ENCODE results near the gene ENPP7. TPM values are rescaled to one million over a fixed set of nuclear protein-coding genes. Genes with fewer than 3 reads are reported as not detected.

The ENPP7 gene
- total RNA-seq, 4 donors from 2014 or later: not detected

DNA sequence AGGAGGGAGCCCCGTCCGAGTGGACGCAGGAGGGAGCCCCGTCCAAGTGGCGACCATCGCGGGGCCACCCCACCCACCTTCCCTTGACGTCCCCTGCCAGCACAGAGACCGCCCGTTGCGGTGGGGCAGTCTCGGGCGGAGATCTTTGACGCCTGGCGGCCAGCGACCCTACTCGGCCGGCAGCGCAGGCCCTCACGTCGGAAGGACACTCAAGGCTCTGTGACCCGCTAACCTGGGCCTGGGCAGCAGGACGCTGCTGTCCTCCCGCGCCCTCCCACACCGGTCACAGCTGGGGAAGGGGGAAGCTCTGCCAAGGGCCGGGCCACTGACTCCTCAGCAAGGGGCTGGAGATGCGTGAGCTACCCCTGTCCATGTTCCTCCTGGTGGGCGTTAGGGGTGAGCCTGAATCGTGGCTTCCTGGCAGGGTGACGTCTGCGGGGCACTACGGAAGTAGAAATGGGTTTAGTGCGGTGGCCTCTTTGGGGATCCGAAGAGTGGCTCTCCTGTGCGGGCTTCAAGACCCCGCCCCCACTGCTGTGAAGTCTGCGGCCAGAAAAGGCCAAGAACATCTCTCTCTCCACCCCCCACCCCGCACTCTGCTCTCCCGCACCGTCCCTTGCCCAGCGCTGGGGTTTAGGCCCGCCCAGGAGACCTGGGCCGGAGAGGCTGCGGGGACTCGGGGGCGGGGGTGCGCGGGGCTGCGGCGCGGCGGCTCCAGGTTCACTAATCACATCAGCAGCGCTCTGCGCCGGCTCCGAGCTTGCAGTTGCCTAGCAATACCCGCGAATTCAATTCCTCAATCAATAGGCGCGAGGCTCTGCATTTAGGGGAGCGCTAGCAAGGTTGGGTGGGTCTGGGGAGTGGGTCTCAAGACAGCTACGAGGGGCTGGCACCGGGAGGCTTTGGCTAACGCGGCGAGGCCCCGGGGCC is 60.3 kb downstream of the ENPP7 start:
- no peak overlapping the region for H3K27ac ChIP-seq
- 2 to 3% methylated on average over 13 to 15 of the region's 68 CpGs for WGBS, 2 donors
- peaks cover 37% of the 10 kb centered on the region for H3K27me3 ChIP-seq
- no peak overlapping the region for H3K4me3 ChIP-seq (replicated peaks in 1 of 3)
- H3K4me1 ChIP-seq: peaks cover 6 to 12% of the 10 kb centered on the region in 2 donors
- H3K36me3 ChIP-seq: no peaks in the 10 kb centered on the region
- intact Hi-C loops (cut with DNase I): no loop called here
- no peak for DNase-seq
- TF ChIP-seq POLR2A (IDR thresholded peaks at IDR 0.05): no peak
- TF ChIP-seq, protein P1, sequence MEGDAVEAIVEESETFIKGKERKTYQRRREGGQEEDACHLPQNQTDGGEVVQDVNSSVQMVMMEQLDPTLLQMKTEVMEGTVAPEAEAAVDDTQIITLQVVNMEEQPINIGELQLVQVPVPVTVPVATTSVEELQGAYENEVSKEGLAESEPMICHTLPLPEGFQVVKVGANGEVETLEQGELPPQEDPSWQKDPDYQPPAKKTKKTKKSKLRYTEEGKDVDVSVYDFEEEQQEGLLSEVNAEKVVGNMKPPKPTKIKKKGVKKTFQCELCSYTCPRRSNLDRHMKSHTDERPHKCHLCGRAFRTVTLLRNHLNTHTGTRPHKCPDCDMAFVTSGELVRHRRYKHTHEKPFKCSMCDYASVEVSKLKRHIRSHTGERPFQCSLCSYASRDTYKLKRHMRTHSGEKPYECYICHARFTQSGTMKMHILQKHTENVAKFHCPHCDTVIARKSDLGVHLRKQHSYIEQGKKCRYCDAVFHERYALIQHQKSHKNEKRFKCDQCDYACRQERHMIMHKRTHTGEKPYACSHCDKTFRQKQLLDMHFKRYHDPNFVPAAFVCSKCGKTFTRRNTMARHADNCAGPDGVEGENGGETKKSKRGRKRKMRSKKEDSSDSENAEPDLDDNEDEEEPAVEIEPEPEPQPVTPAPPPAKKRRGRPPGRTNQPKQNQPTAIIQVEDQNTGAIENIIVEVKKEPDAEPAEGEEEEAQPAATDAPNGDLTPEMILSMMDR (IDR thresholded peaks at IDR 0.05): no peak
- H3K9me3 ChIP-seq: no peaks in the 10 kb centered on the region

DNA sequence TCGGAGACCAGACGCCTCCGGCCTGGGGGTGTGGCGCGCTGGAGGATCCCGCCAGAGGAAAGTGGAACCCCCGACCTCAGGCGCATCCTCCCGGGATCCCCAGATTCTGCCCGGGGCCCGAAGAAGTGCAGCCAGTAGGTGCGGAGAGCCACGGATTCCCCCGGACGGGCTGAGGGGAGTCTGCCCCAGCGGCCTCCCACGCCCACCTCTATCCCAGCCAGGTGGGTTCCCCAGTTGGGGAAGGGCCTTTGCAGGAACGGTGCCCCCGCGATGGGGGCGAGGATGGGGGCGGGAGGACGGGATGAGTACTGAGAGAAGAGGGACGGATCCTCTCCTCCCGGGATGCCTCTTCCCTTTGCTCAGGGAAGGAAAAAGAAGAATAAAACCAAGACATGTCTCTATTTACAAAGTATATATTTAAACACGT is 61.0 kb downstream of the ENPP7 start:
- Histone ChIP-seq H3K9me3 (no peaks in the 10 kb centered on the region), H3K4me1 (peaks cover 10 to 16% of the 10 kb centered on the region in 2 donors), H3K27ac (no peak overlapping the region), H3K4me3 (replicated peaks in 1 of 3) (no peak overlapping the region), H3K36me3 (no peaks in the 10 kb centered on the region), H3K27me3 (peaks cover 37% of the 10 kb centered on the region)
- no peak for DNase-seq
- TF ChIP-seq, protein P1 (IDR thresholded peaks at IDR 0.05): no peak
- TF ChIP-seq POLR2A (IDR thresholded peaks at IDR 0.05): no peak
- 8 to 13% methylated on average over 23 to 26 of the region's 26 CpGs for WGBS, 2 donors
- intact Hi-C loops (cut with DNase I): no loop called here

Small RNAs within 50 kb of the gene (microRNA-seq; reads per million reads assigned to microRNA genes)
- not detected for gene MIR4739

Small RNAs within 50 kb of the gene (small RNA-seq; reads per million reads assigned to genes)
- not detected for gene MIR4739

Other genes with a start within 250 kb of the ENPP7 start
- gene RBFOX3, start 119.9 kb upstream of the ENPP7 start, total RNA-seq: not detected
- 1 to 10 TPM in 3 of 4 donors, under 1 TPM in 1; 0.54 to 1.7 (median 1.1) TPM for gene CBX2, start 47.2 kb downstream of the ENPP7 start, total RNA-seq
- 1 to 10 TPM; 1.7 to 3.5 (median 2.7) TPM for gene CBX8, start 66.1 kb downstream of the ENPP7 start, total RNA-seq
- gene CBX4, start 108.5 kb downstream of the ENPP7 start, total RNA-seq: 10 to 100 TPM in 3 of 4 donors, 1 to 10 TPM in 1; 5.6 to 17.2 (median 13.5) TPM